Stimulated activated CD8-positive, alpha-beta memory T cell treated with anti-CD3 and anti-CD28 coated beads, Interleukin-4, amount 100 ng/mL, for 1 hour (primary cell): ENCODE measurements around the gene KIR2DL4.
"Not testable (repeated sequence)": the region's sequence is repeated elsewhere in the genome, so short reads cannot be mapped to it uniquely, and the experiment has no call there.

ENCODE experiments used
- DNase-seq, 2 donors: peaks; one replicate each; pipeline ENCODE4 v3.0.0-alpha.2; 2020; ENCODE audit warnings: low read depth in 2 of 2, low spot score in 1 of 2

The KIR2DL4 gene

DNA sequence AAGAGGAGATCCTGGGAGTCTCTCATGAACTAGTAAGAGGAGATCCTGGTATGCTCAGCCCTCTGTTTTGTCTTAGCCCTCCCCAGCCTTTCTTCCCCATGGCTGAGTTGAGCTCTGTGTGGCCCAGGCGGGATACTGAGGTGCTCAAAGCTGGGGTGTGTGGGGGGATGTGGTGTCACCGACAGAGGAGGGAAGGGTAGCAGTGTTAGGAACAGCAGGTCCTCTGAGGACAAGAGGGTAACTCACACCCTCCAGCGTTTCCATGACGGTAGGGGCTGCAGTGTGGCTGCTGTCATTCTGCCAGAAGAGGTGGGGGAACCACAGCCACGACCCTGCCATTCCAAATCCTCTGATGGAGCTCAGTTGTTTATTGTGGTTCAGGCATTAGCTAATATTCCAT lies 691 bp downstream of the KIR2DL4 start:
- no peak for DNase-seq

DNA sequence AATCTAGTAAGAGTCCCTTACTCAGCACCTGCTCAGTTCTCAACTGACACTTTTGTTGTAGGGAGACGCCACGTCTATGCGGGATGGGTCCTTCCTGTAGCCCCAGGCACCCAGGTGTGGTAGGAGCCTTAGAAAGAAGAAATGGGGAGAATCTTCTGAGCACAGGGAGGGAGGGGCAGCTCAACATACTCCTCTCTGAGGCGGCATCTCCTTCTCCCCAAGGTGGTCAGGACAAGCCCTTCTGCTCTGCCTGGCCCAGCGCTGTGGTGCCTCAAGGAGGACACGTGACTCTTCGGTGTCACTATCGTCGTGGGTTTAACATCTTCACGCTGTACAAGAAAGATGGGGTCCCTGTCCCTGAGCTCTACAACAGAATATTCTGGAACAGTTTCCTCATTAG lies 1.2 kb downstream of the KIR2DL4 start:
- no peak for DNase-seq

DNA sequence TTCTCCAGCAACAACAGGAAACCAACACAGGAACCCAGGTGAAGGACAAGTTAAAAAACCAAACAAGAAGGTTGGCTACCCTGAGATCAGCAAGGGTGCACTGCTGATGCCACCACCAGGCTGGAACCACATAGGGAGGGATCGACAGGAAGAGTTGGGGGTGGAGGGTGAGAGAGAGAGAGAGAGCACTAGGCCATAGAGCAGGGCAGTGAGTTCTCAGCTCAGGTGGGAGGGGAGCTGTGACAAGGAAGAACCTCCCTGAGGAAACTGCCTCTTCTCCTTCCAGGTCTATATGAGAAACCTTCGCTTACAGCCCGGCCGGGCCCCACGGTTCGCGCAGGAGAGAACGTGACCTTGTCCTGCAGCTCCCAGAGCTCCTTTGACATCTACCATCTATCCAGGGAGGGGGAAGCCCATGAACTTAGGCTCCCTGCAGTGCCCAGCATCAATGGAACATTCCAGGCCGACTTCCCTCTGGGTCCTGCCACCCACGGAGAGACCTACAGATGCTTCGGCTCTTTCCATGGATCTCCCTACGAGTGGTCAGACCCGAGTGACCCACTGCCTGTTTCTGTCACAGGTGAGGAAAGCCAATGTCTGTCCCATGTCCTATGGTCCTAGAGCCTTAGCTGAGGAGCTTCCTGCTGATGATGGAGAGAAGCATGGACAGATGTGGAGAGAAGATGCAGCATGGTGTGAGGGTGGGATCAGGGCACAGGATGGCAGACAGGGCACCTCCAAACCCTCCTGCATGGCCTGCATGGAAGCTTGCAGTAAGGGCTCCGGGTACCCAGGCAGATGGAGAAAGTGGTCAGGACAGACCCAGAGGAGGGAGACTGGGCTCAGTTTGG lies 2.5 kb downstream of the KIR2DL4 start:
- DNase-seq, result no peak

DNA sequence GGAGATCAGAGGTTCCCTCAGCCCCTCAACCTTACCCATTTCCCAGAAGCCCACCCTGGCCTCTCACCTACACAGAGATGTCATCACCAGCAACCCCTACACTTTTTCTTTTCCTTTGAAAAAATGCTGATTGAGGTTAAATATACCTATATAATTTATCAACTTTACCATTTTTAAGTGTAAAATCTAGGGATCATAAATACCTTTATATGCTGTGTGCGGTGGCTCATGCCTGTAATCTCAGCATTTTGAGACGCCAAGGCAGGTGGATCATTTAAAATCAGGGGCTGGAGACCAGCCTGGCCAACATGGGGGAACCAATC lies 3.1 kb downstream of the KIR2DL4 start:
- DNase-seq, result no peak

DNA sequence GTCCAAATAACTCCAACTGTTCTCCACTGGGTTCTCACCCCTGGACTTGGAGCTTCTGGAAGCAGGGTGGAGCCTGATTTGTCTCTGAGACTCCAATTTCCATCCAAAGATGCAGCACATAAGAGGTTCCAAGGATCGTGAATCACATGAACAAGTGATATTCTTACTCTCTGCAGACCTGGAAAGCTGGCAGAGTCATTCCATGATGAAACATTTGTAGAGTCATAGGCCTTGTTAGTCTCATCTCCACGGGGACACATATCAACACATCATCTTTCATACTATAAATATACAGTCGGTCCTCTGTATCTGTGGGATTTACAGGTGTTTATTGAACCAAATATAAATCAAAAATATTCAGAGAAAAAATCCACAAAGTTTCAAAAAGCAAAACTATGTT lies 11.2 kb downstream of the KIR2DL4 start:
- not testable (repeated sequence) for DNase-seq

DNA sequence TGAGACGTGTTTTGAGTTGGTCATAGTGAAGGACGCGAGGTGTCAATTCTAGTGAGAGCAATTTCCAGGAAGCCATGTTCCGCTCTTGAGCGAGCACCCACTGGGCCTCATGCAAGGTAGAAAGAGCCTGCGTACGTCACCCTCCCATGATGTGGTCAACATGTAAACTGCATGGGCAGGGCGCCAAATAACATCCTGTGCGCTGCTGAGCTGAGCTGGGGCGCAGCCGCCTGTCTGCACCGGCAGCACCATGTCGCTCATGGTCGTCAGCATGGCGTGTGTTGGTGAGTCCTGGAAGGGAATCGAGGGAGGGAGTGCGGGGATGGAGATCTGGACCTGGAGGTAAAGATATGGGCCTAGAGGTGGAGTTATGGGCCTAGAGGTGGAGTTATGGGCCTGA lies 12.8 kb downstream of the KIR2DL4 start, which contains the start of gene KIR3DL1:
Gene KIR3DL1 (plus strand): TSS at position 218 of the 400 bp plus-strand sequence.
- not testable (repeated sequence) for DNase-seq

DNA sequence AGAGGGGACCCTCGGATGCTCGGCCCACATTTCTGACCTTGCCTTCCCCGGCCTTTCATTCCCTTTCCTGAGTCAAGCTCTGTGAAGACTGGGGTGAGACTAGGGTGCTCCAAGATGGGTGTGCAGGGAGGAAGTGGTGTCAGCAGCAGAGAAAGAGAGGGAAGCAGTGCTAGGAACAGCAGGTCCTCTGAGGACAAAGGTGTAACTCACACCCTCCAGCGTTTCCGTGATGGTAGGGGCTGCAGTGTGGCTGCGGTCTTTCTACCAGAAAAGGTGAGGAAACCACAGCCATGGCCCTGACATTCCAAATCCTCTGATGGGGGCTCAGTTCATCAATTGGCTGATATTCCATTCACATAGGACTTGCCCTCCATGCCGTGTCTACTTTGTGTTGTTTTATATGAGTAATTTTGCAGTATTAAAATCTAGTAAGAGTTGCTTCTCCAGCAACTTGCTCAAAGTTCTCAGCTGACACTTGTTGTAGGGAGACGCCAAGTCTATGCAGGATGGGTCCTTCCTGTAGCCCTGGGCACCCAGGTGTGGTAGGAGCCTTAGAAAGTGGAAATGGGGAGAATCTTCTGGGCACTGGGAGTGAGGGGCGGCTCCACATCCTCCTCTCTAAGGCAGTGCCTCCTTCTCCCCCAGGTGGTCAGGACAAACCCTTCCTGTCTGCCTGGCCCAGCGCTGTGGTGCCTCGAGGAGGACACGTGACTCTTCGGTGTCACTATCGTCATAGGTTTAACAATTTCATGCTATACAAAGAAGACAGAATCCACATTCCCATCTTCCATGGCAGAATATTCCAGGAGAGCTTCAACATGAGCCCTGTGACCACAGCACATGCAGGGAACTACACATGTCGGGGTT lies 14.5 kb downstream of the KIR2DL4 start:
- no peak for DNase-seq

DNA sequence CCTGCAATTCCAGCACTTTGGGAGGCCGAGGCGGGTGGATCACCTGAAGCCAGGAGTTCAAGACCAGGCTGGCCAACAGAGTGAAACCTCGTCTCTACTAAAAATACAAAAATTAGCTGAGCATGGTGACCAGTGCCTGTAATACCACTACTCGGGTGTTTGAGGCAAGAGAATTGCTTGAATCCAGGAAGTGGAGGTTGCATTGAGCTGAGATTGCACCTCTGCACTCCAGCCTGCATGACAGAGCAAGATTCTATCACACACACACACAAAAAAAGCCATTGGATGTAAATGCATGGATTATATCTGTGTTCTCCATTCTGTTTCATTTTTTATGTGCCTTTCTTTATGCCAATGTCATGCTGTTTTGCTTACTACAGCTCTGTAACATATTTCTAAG lies 21.0 kb downstream of the KIR2DL4 start:
- DNase-seq, result not testable (repeated sequence)

DNA sequence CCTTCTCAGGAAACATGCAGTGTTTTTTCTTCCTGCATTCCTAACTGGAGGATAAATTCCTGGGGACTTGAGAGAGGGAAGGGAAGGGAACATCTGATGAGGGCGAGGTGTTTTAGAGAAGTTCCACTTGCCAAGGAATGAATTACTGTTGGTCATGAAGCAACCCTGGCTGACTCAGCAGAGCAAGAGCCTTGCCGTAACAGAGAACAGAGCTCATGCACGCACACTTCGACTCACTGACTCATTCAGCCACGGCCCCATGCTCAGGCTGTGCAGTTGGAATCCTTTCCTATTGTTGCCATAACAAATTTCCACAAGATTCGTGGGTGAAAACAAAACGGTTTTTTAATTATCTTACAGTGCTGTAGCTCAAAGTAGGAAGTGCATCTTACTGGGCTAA lies 21.9 kb downstream of the KIR2DL4 start:
- DNase-seq, result not testable (repeated sequence)

DNA sequence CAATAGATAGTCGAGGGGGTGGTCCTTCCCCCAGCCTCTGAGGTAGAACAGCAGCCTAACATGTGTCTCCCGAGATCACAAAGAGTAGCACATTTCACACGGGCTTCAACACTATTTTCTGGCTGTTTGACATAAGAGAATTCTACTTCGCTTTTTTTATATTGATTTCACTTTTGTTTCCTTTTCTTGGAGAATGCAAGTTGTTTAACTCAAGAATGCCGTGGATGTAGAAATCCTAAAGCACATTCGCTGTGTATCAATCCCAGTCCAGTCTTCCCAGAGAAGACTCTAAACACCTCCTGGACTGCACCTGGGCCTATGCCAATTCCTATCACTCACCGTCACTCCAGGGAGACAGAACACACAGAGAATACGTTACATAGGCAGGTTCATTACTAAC lies 24.7 kb downstream of the KIR2DL4 start:
- not testable (repeated sequence) for DNase-seq

DNA sequence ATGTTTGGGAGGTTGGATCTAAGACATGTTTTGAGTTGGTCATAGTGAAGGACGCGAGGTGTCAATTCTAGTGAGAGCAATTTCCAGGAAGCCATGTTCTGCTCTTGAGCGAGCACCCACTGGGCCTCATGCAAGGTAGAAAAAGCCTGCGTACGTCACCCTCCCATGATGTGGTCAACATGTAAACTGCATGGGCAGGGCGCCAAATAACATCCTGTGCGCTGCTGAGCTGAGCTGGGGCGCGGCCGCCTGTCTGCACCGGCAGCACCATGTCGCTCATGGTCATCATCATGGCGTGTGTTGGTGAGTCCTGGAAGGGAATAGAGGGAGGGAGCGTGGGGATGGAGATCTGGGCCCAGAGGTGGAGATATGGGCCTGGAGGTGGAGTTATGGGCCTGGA lies 29.1 kb downstream of the KIR2DL4 start, which contains the start of gene KIR2DS4:
Gene KIR2DS4 (plus strand): TSS at position 181 of the 400 bp plus-strand sequence.
- not testable (repeated sequence) for DNase-seq

DNA sequence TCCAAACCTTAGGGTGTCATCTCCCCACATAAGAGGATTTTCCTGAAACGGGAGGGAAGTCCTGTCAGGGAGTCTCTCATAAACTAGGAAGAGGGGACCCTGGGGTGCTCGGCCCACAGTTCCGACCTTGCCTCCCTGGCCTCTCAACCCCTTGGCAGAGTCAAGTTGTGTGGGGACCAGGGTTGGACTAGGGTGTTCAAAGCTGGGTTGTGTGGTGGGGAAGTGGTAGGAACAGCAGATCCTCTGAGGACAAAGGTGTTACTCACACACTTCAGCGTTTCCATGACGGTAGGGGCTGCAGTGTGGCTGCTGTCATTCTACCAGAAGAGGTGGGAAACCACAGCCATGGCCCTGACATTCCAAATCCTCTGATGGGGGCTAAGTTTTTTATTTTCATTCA lies 31.7 kb downstream of the KIR2DL4 start:
- DNase-seq, result not testable (repeated sequence)

DNA sequence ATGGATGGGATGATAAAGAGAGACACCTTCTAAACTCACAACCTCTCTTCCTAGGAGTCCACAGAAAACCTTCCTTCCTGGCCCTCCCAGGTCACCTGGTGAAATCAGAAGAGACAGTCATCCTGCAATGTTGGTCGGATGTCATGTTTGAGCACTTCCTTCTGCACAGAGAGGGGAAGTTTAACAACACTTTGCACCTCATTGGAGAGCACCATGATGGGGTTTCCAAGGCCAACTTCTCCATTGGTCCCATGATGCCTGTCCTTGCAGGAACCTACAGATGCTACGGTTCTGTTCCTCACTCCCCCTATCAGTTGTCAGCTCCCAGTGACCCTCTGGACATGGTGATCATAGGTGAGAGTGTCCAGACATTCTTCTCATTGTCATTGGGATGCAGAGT lies 34.1 kb downstream of the KIR2DL4 start:
- DNase-seq, result not testable (repeated sequence)

DNA sequence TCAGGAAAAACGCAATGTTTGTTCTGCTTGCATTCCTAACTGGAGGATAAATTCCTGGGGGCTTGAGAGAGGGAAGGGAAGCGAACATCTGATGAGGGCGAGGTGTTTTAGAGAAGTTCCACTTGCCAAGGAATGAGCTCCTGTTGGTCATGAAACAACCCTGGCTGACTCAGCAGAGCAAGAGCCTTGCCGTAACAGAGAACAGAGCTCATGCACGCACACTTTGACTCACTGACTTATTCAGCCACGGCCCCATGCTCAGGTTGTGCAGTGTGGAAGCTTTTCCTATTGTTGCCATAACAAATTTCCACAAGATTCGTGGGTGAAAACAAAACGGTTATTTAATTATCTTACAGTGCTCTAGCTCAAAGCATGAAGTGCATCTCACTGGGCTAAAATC lies 39.8 kb downstream of the KIR2DL4 start:
- DNase-seq, result not testable (repeated sequence)

DNA sequence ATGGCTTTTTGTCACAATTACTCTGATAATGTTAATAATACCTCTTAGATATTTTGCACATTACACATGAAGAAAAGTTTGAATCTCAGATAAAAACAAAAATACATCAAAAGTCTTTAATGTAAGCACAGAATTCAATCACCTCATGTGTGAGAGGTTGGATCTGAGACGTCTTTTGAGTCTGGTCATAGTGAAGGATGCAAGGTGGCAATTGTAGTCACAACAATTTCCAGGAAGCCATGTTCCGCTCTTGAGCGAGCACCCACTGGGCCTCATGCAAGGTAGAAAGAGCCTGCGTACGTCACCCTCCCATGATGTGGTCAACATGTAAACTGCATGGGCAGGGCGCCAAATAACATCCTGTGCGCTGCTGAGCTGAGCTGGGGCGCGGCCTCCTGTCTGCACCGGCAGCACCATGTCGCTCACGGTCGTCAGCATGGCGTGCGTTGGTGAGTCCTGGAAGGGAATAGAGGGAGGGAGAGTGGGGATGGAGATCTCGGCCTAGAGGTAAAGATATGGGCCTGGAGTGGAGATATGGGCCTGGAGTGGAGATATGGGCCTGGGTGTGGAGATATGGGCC lies 46.7 kb downstream of the KIR2DL4 start, which contains the start of gene KIR3DL2:
Gene KIR3DL2 (plus strand): TSS at position 383 of the 580 bp plus-strand sequence. CDS start 33 bp downstream, at position 416.
- not testable (repeated sequence) for DNase-seq

DNA sequence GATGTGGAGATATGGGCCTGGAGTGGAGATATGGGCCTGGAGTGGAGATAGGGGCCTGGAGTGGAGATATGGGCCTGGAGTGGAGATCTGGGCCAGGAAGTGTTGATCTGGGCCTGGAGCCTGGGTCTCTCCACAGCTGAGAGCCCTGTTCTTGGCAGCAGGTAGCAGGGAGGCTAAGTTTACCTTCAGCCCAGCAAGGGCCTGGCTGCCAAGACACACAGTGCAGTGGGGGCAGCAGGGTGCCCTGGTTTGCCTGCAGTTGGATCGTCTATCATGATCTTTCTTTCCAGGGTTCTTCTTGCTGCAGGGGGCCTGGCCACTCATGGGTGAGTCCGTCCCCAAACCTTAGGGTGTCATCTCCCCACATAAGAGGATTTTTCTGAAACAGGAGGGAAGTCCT lies 47.5 kb downstream of the KIR2DL4 start:
- no peak for DNase-seq

DNA sequence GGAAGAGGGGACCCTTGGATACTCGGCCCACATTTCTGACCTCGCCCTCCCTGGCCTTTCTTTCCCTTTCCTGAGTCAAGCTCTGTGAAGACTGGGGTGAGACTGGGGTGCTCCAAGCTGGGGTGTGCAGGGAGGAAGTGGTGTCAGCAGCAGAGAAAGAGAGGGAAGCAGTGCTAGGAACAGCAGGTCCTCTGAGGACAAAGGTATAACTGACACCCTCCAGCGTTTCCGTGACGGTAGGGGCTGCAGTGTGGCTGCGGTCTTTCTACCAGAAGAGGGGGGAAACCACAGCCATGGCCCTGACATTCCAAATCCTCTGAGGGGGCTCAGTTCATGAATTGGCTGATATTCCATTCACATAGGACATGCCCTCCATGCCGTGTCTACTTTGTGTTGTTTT lies 47.9 kb downstream of the KIR2DL4 start:
- no peak for DNase-seq

DNA sequence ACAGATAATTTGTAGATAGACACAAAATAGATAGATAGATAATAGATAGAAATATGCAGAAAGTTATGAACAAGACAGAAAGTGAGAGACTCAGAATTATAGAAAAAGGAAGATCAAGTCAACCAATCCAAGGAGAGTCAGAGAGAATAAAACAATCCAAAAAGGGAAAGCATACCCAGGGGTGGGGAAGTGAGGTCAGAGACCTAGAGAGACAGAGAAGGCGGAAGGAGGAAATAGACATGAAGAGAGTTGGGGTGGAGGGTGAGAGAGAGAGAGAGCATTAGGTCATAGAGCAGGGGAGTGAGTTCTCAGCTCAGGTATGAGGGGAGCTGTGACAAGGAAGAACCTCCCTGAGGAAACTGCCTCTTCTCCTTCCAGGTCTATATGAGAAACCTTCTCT lies 51.8 kb downstream of the KIR2DL4 start:
- DNase-seq, result not testable (repeated sequence)

DNA sequence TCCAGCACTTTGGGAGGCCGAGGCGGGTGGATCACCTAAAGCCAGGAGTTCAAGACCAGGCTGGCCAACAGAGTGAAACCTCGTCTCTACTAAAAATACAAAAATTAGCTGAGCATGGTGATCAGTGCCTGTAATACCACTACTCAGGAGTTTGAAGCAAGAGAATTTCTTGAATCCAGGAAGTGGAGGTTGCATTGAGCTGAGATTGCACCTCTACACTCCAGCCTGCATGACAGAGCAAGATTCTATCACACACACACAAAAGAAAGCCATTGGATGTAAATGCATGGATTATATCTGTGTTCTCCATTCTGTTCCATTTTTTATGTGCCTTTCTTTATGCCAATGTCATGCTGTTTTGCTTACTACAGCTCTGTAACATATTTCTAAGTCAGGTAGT lies 55.1 kb downstream of the KIR2DL4 start:
- not testable (repeated sequence) for DNase-seq

DNA sequence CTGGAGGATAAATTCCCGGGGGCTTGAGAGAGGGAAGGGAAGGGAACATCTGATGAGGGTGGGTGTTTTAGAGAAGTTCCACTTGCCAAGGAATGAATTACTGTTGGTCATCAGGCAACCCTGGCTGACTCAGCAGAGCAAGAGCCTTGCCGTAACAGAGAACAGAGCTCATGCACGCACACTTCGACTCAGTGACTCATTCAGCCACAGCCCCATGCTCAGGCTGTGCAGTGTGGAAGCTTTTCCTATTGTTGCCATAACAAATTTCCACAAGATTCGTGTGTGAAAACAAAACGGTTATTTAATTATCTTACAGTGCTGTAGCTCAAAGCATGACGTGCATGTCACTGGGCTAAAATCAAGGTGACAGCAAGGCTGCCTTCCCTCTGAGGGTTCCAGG lies 56.0 kb downstream of the KIR2DL4 start:
- not testable (repeated sequence) for DNase-seq

DNA sequence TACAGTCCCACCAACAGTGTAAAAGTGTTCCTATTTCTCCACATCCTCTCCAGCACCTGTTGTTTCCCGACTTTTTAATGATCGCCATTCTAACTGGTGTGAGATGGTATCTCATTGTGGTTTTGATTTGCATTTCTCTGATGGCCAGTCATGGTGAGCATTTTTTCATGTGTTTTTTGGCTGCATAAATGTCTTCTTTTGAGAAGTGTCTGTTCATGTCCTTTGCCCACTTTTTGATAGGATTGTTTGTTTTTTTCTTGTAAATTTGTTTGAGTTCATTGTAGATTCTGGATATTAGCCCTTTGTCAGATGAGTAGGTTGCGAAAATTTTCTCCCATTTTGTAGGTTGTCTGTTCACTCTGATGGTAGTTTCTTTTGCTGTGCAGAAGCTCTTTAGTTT lies 60.0 kb downstream of the KIR2DL4 start:
- not testable (repeated sequence) for DNase-seq
